ENCODE results near the gene SPCS3.
A peak's percentile ranks its signal among the peaks of the same experiment; 100 is the strongest.

Gene SPCS3

GRCh38 chr4:176358083-176358469 lies 38.3 kb downstream of the SPCS3 start:
- POLR2A ChIA-PET, result interaction anchor here (0.6 kb wide), 1 partner anchor 434 kb away, joined by 4 read pairs; no protein-coding TSS in a partner anchor
- no peaks in the 10 kb centered on the region for H3K36me3 ChIP-seq (ENCODE audit: control insufficient read depth in 4 of 4, insufficient read depth in 4 of 4, low read length in 3 of 4)
- H3K27ac ChIP-seq (ENCODE audit: insufficient read depth in 1 of 2, low read depth in 1 of 2, low read length in 2 of 2, poor library complexity in 1 of 2, severe bottlenecking in 2 of 2), result no peak overlapping the region
- CTCF ChIA-PET, result no interaction called here
- H3K4me3 ChIP-seq (ENCODE audit: control insufficient read depth in 1 of 7, extremely low read depth in 1 of 7, insufficient read depth in 4 of 7, low read depth in 2 of 7, low read length in 6 of 7), result no peak overlapping the region
- H3K4me1 ChIP-seq (ENCODE audit: control extremely low read depth in 1 of 4, control insufficient read depth in 4 of 4, insufficient read depth in 4 of 4, low read length in 3 of 4), result no peaks in the 10 kb centered on the region
- 100% methylated on average over 2 of the region's 3 CpGs for WGBS (ENCODE audit: insufficient coverage)
- DNase-seq, result no peak
- peaks cover 0 to 3% (median 0%) of the 10 kb centered on the region in 5 experiments for H3K9me3 ChIP-seq (ENCODE audit: control extremely low read depth in 1 of 5, control insufficient read depth in 4 of 5, insufficient read depth in 2 of 5, low read depth in 1 of 5, low read length in 4 of 5)
- H3K27me3 ChIP-seq (replicated peaks in 2 of 5; ENCODE audit: control insufficient read depth in 4 of 5, insufficient read depth in 5 of 5, low read length in 4 of 5), result no peaks in the 10 kb centered on the region

GRCh38 chr4:176359590-176359989 lies 39.8 kb downstream of the SPCS3 start:
- CTCF ChIA-PET, result no interaction called here
- no peaks in the 10 kb centered on the region for H3K27me3 ChIP-seq (replicated peaks in 2 of 5; ENCODE audit: control insufficient read depth in 4 of 5, insufficient read depth in 5 of 5, low read length in 4 of 5)

DNA sequence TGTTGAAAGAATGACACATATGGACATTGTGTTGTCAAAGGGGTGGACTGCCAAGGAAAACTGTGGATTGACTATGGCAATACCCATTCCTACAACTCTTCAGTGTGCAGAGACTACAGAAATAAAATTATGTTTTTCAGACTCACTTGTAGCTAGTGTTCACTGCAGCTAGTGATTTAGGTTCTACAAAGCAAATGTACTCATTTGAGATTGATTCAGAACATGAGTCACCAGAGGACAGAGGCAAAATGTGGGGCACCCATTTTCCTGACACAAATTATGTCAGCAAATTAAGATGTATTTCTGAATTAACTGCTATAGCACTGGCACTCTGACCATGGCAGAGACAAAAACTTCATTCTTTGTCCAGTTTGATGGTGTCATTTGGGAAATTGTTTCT lies 40.7 kb downstream of the SPCS3 start:
- no peaks in the 10 kb centered on the region for H3K36me3 ChIP-seq (ENCODE audit: control insufficient read depth in 4 of 4, insufficient read depth in 4 of 4, low read length in 3 of 4)
- no peaks in the 10 kb centered on the region for H3K27me3 ChIP-seq (replicated peaks in 2 of 5; ENCODE audit: control insufficient read depth in 4 of 5, insufficient read depth in 5 of 5, low read length in 4 of 5)
- ChIA-PET POLR2A (no interaction called here), CTCF (no interaction called here)
- no peak overlapping the region for H3K4me3 ChIP-seq (ENCODE audit: control insufficient read depth in 1 of 7, extremely low read depth in 1 of 7, insufficient read depth in 4 of 7, low read depth in 2 of 7, low read length in 6 of 7)
- no peaks in the 10 kb centered on the region for H3K9me3 ChIP-seq (ENCODE audit: control extremely low read depth in 1 of 5, control insufficient read depth in 4 of 5, insufficient read depth in 2 of 5, low read depth in 1 of 5, low read length in 4 of 5)
- no peaks in the 10 kb centered on the region for H3K4me1 ChIP-seq (ENCODE audit: control extremely low read depth in 1 of 4, control insufficient read depth in 4 of 4, insufficient read depth in 4 of 4, low read length in 3 of 4)
- H3K27ac ChIP-seq (ENCODE audit: insufficient read depth in 1 of 2, low read depth in 1 of 2, low read length in 2 of 2, poor library complexity in 1 of 2, severe bottlenecking in 2 of 2), result no peak overlapping the region
- DNase-seq, result no peak

More at GRCh38 chr4:176359590-176359989, 39.8 kb downstream of the SPCS3 start:
- POLR2A ChIA-PET, result no interaction called here
- Histone ChIP-seq H3K4me3 (ENCODE audit: control insufficient read depth in 1 of 7, extremely low read depth in 1 of 7, insufficient read depth in 4 of 7, low read depth in 2 of 7, low read length in 6 of 7) (no peak overlapping the region), H3K27ac (ENCODE audit: insufficient read depth in 1 of 2, low read depth in 1 of 2, low read length in 2 of 2, poor library complexity in 1 of 2, severe bottlenecking in 2 of 2) (no peak overlapping the region), H3K4me1 (ENCODE audit: control extremely low read depth in 1 of 4, control insufficient read depth in 4 of 4, insufficient read depth in 4 of 4, low read length in 3 of 4) (no peaks in the 10 kb centered on the region), H3K9me3 (ENCODE audit: control extremely low read depth in 1 of 5, control insufficient read depth in 4 of 5, insufficient read depth in 2 of 5, low read depth in 1 of 5, low read length in 4 of 5) (peaks cover 0 to 2% (median 0%) of the 10 kb centered on the region in 5 experiments), H3K36me3 (ENCODE audit: control insufficient read depth in 4 of 4, insufficient read depth in 4 of 4, low read length in 3 of 4) (no peaks in the 10 kb centered on the region)
- WGBS (ENCODE audit: insufficient coverage), result 86% methylated on average over 1 of the region's 2 CpGs
- DNase-seq, result no peak

DNA sequence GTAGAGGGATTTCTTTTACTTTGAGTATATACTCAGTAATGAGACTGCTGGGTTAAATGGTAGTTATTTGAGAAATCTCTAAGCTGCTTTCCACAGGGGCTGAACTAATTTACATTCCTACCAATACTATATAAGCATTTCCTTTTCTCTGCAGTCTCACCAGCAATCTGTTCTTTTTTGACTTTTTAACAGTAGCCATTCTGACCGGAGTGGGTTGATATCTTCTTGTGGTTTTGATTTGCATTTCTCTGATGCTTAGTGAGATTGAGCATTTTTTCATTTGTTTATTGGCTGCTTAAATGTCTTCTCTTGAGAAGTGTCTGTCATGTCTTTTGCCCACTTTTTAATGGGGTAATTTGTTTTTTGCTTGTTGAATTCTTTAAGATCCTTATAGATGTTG lies 43.3 kb downstream of the SPCS3 start:
- Histone ChIP-seq H3K27me3 (replicated peaks in 2 of 5; ENCODE audit: control insufficient read depth in 4 of 5, insufficient read depth in 5 of 5, low read length in 4 of 5) (no peaks in the 10 kb centered on the region), H3K4me1 (ENCODE audit: control extremely low read depth in 1 of 4, control insufficient read depth in 4 of 4, insufficient read depth in 4 of 4, low read length in 3 of 4) (no peaks in the 10 kb centered on the region), H3K27ac (ENCODE audit: insufficient read depth in 1 of 2, low read depth in 1 of 2, low read length in 2 of 2, poor library complexity in 1 of 2, severe bottlenecking in 2 of 2) (no peak overlapping the region), H3K4me3 (ENCODE audit: control insufficient read depth in 1 of 7, extremely low read depth in 1 of 7, insufficient read depth in 4 of 7, low read depth in 2 of 7, low read length in 6 of 7) (no peak overlapping the region), H3K9me3 (ENCODE audit: control extremely low read depth in 1 of 5, control insufficient read depth in 4 of 5, insufficient read depth in 2 of 5, low read depth in 1 of 5, low read length in 4 of 5) (peaks cover 0 to 3% (median 0%) of the 10 kb centered on the region in 5 experiments), H3K36me3 (ENCODE audit: control insufficient read depth in 4 of 4, insufficient read depth in 4 of 4, low read length in 3 of 4) (no peaks in the 10 kb centered on the region)
- ChIA-PET POLR2A (no interaction called here), CTCF (interaction anchor here (1.0 kb wide), 1 partner anchor 11 kb away, joined by 3 read pairs; no protein-coding TSS in a partner anchor)
- no peak for DNase-seq
- no CpG with 5 or more reads among the region's 1 CpG for WGBS (ENCODE audit: insufficient coverage)

- Histone ChIP-seq H3K4me3 (ENCODE audit: control insufficient read depth in 1 of 7, extremely low read depth in 1 of 7, insufficient read depth in 4 of 7, low read depth in 2 of 7, low read length in 6 of 7) (no peak overlapping the region), H3K27ac (ENCODE audit: insufficient read depth in 1 of 2, low read depth in 1 of 2, low read length in 2 of 2, poor library complexity in 1 of 2, severe bottlenecking in 2 of 2) (no peak overlapping the region), H3K36me3 (ENCODE audit: control insufficient read depth in 4 of 4, insufficient read depth in 4 of 4, low read length in 3 of 4) (no peaks in the 10 kb centered on the region), H3K27me3 (replicated peaks in 2 of 5; ENCODE audit: control insufficient read depth in 4 of 5, insufficient read depth in 5 of 5, low read length in 4 of 5) (no peaks in the 10 kb centered on the region), H3K4me1 (ENCODE audit: control extremely low read depth in 1 of 4, control insufficient read depth in 4 of 4, insufficient read depth in 4 of 4, low read length in 3 of 4) (no peaks in the 10 kb centered on the region), H3K9me3 (ENCODE audit: control extremely low read depth in 1 of 5, control insufficient read depth in 4 of 5, insufficient read depth in 2 of 5, low read depth in 1 of 5, low read length in 4 of 5) (peaks cover 0 to 3% (median 0%) of the 10 kb centered on the region in 5 experiments)
- ChIA-PET POLR2A (no interaction called here), CTCF (no interaction called here)
- WGBS (ENCODE audit: insufficient coverage), result 97% methylated on average over 8 of the region's 8 CpGs
- DNase-seq, result no peak
These were observed 48.2 kb downstream of the SPCS3 start for GRCh38 chr4:176367771-176368465.

GRCh38 chr4:176376032-176376614 lies 56.4 kb downstream of the SPCS3 start:
- ChIA-PET POLR2A (no interaction called here), CTCF (interaction anchor here (1.9 kb wide), 1 partner anchor 673 kb away, joined by 5 read pairs; no protein-coding TSS in a partner anchor)
- Histone ChIP-seq H3K27me3 (replicated peaks in 2 of 5; ENCODE audit: control insufficient read depth in 4 of 5, insufficient read depth in 5 of 5, low read length in 4 of 5) (no peaks in the 10 kb centered on the region), H3K27ac (ENCODE audit: insufficient read depth in 1 of 2, low read depth in 1 of 2, low read length in 2 of 2, poor library complexity in 1 of 2, severe bottlenecking in 2 of 2) (no peak overlapping the region), H3K9me3 (ENCODE audit: control extremely low read depth in 1 of 5, control insufficient read depth in 4 of 5, insufficient read depth in 2 of 5, low read depth in 1 of 5, low read length in 4 of 5) (no peaks in the 10 kb centered on the region), H3K36me3 (ENCODE audit: control insufficient read depth in 4 of 4, insufficient read depth in 4 of 4, low read length in 3 of 4) (no peaks in the 10 kb centered on the region), H3K4me3 (ENCODE audit: control insufficient read depth in 1 of 7, extremely low read depth in 1 of 7, insufficient read depth in 4 of 7, low read depth in 2 of 7, low read length in 6 of 7) (no peak overlapping the region), H3K4me1 (ENCODE audit: control extremely low read depth in 1 of 4, control insufficient read depth in 4 of 4, insufficient read depth in 4 of 4, low read length in 3 of 4) (no peaks in the 10 kb centered on the region)
- WGBS (ENCODE audit: insufficient coverage), result no CpG with 5 or more reads among the region's 2 CpGs
- DNase-seq, result peak in 2 of 3 donors; percentile 16 to 17

- Histone ChIP-seq H3K4me1 (ENCODE audit: control extremely low read depth in 1 of 4, control insufficient read depth in 4 of 4, insufficient read depth in 4 of 4, low read length in 3 of 4) (no peaks in the 10 kb centered on the region), H3K9me3 (ENCODE audit: control extremely low read depth in 1 of 5, control insufficient read depth in 4 of 5, insufficient read depth in 2 of 5, low read depth in 1 of 5, low read length in 4 of 5) (no peaks in the 10 kb centered on the region), H3K4me3 (ENCODE audit: control insufficient read depth in 1 of 7, extremely low read depth in 1 of 7, insufficient read depth in 4 of 7, low read depth in 2 of 7, low read length in 6 of 7) (no peak overlapping the region), H3K27me3 (replicated peaks in 2 of 5; ENCODE audit: control insufficient read depth in 4 of 5, insufficient read depth in 5 of 5, low read length in 4 of 5) (no peaks in the 10 kb centered on the region), H3K27ac (ENCODE audit: insufficient read depth in 1 of 2, low read depth in 1 of 2, low read length in 2 of 2, poor library complexity in 1 of 2, severe bottlenecking in 2 of 2) (no peak overlapping the region), H3K36me3 (ENCODE audit: control insufficient read depth in 4 of 4, insufficient read depth in 4 of 4, low read length in 3 of 4) (no peaks in the 10 kb centered on the region)
- peak in 2 of 3 donors; percentile 14 to 19 for DNase-seq
- POLR2A ChIA-PET, result no interaction called here
- CTCF ChIA-PET, result interaction anchor here (1.9 to 3.2 kb wide), 2 partner anchors 670 to 672 kb away, joined by 5 to 17 read pairs; no protein-coding TSS in a partner anchor
These were observed 58.0 kb downstream of the SPCS3 start for GRCh38 chr4:176377780-176378179.
